Gastroesophageal sphincter (tissue), 3 donors: ENCODE results near the gene SYNJ1.

Source experiments
- CTCF ChIP-seq, 4 experiments: fragments of 200-600 bp in 2 of 4; fragments of 450-650 bp in 2 of 4; sonication (generic) in 1 of 4; IDR thresholded peaks; one replicate each; pipeline ENCODE4 v1.5.1; 2017 to 2019; ENCODE audit warnings: antibody characterized with exemption in 4 of 4, mild to moderate bottlenecking in 2 of 4, moderate library complexity in 2 of 4
- POLR2AphosphoS5 ChIP-seq: sonication (generic); formaldehyde crosslinking; IDR thresholded peaks from one replicate; pipeline ENCODE4 v1.6.1; 2017; ENCODE audit warnings: antibody characterized with exemption

- TF ChIP-seq POLR2AphosphoS5 = no peak
- no peak for TF ChIP-seq CTCF (IDR thresholded peaks at IDR 0.05)
These were observed 11.3 kb downstream of the SYNJ1 start for GRCh38 chr21:32716486-32716885.
